ENCODE measurements around the gene KPNA1. TPM values are rescaled to one million over a fixed set of nuclear protein-coding genes. Genes with fewer than 3 reads are reported as not detected.
"Not testable (repeated sequence)": the region's sequence is repeated elsewhere in the genome, so short reads cannot be mapped to it uniquely, and the experiment has no call there.

KPNA1 gene
- total RNA-seq, 4 donors from 2014 or later: 27.1 to 62.7 (median 43.9) TPM

GRCh38 chr3:122506450-122506849, 8.3 kb downstream of the KPNA1 start:
- H3K27ac ChIP-seq: no peak overlapping the region
- DNase-seq: no peak
- no peak overlapping the region for H3K4me3 ChIP-seq
- peaks cover 0 to 6% (median 0%) of the 10 kb centered on the region in 4 donors for H3K4me1 ChIP-seq
- H3K9me3 ChIP-seq: no peaks in the 10 kb centered on the region
- H3K27me3 ChIP-seq: no peaks in the 10 kb centered on the region
- peaks cover 0 to 2% (median 0%) of the 10 kb centered on the region in 3 donors for H3K36me3 ChIP-seq
- TF ChIP-seq POLR2A (IDR thresholded peaks at IDR 0.05): no peak
- no peak for TF ChIP-seq CTCF (IDR thresholded peaks at IDR 0.05)

GRCh38 chr3:122505676-122506075, 9.1 kb downstream of the KPNA1 start:
- no peaks in the 10 kb centered on the region for H3K27me3 ChIP-seq
- peaks cover 0 to under 1% (median 0%) of the 10 kb centered on the region in 4 donors for H3K4me1 ChIP-seq
- TF ChIP-seq CTCF (IDR thresholded peaks at IDR 0.05) (no peak), POLR2A (IDR thresholded peaks at IDR 0.05) (no peak)
- no peak overlapping the region for H3K27ac ChIP-seq
- DNase-seq: no peak
- H3K36me3 ChIP-seq: peaks cover 0 to 2% (median 0%) of the 10 kb centered on the region in 3 donors
- no peaks in the 10 kb centered on the region for H3K9me3 ChIP-seq
- no peak overlapping the region for H3K4me3 ChIP-seq

- H3K9me3 ChIP-seq: no peaks in the 10 kb centered on the region
- no peaks in the 10 kb centered on the region for H3K4me1 ChIP-seq
- H3K36me3 ChIP-seq: peaks cover 0 to 2% (median 0%) of the 10 kb centered on the region in 3 donors
- H3K27me3 ChIP-seq: no peaks in the 10 kb centered on the region
- H3K4me3 ChIP-seq: no peak overlapping the region
- TF ChIP-seq POLR2A (IDR thresholded peaks at IDR 0.05): no peak
- TF ChIP-seq CTCF (IDR thresholded peaks at IDR 0.05): no peak
- no peak for DNase-seq
- no peak overlapping the region for H3K27ac ChIP-seq
Observed at GRCh38 chr3:122502941-122503340, 11.8 kb downstream of the KPNA1 start.

GRCh38 chr3:122502139-122502538, 12.6 kb downstream of the KPNA1 start:
- Histone ChIP-seq H3K4me1 (no peaks in the 10 kb centered on the region), H3K27me3 (no peaks in the 10 kb centered on the region), H3K36me3 (peaks cover 0 to 2% (median 0%) of the 10 kb centered on the region in 3 donors), H3K4me3 (no peak overlapping the region), H3K27ac (no peak overlapping the region), H3K9me3 (no peaks in the 10 kb centered on the region)
- no peak for DNase-seq
- TF ChIP-seq POLR2A (IDR thresholded peaks at IDR 0.05) (no peak), CTCF (IDR thresholded peaks at IDR 0.05) (no peak)

- H3K36me3 ChIP-seq, H3K4me1 ChIP-seq, H3K9me3 ChIP-seq, DNase-seq, H3K27me3 ChIP-seq, H3K27ac ChIP-seq, H3K4me3 ChIP-seq: not testable (repeated sequence)
Observed at GRCh38 chr3:122500964-122501363, 13.8 kb downstream of the KPNA1 start.

- no peak for TF ChIP-seq POLR2A (IDR thresholded peaks at IDR 0.05)
- TF ChIP-seq CTCF (IDR thresholded peaks at IDR 0.05): no peak
- no peaks in the 10 kb centered on the region for H3K27me3 ChIP-seq
- no peaks in the 10 kb centered on the region for H3K4me1 ChIP-seq
- no peak for DNase-seq
- H3K4me3 ChIP-seq: no peak overlapping the region
- no peaks in the 10 kb centered on the region for H3K9me3 ChIP-seq
- H3K27ac ChIP-seq: no peak overlapping the region
- H3K36me3 ChIP-seq: peaks cover 0 to 22% (median 2%) of the 10 kb centered on the region in 3 donors
Observed at GRCh38 chr3:122498152-122498551, 16.6 kb downstream of the KPNA1 start.
